OCI-M1 (cell line): ENCODE results near the gene CHRNA1.

Experiments
- DNase-seq: peaks from one replicate; lab custom pipeline; 2025; lab: John Stamatoyannopoulos, UW

The CHRNA1 gene

GRCh38 chr2:174781996-174782395, 17.7 kb upstream of the CHRNA1 start:
- DNase-seq, result no peak

- DNase-seq, result no peak
Measured at GRCh38 chr2:174781298-174781697, 17.0 kb upstream of the CHRNA1 start.

GRCh38 chr2:174780856-174781255, 16.6 kb upstream of the CHRNA1 start:
- DNase-seq, result no peak

- DNase-seq, result no peak
Measured at GRCh38 chr2:174780191-174780840, 16.0 kb upstream of the CHRNA1 start.

GRCh38 chr2:174779361-174779928, 15.2 kb upstream of the CHRNA1 start:
- no peak for DNase-seq

GRCh38 chr2:174778085-174778981, 14.1 kb upstream of the CHRNA1 start:
- no peak for DNase-seq

- DNase-seq, result no peak
Measured at GRCh38 chr2:174777347-174778084, 13.2 kb upstream of the CHRNA1 start.

GRCh38 chr2:174776675-174777074, 12.4 kb upstream of the CHRNA1 start:
- no peak for DNase-seq

GRCh38 chr2:174776223-174776622, 12.0 kb upstream of the CHRNA1 start:
- peak; percentile 14 for DNase-seq

GRCh38 chr2:174775571-174775980, 11.3 kb upstream of the CHRNA1 start:
- peak; percentile 12 for DNase-seq

GRCh38 chr2:174774886-174775285, 10.6 kb upstream of the CHRNA1 start:
- no peak for DNase-seq

GRCh38 chr2:174773215-174773614, 8.9 kb upstream of the CHRNA1 start:
- DNase-seq, result no peak

- DNase-seq, result no peak
Measured at GRCh38 chr2:174772472-174772801, 8.2 kb upstream of the CHRNA1 start.

- peak; percentile 82 for DNase-seq
Measured at GRCh38 chr2:174771631-174772471, 7.6 kb upstream of the CHRNA1 start.

- DNase-seq, result no peak
Measured at GRCh38 chr2:174771136-174771535, 6.9 kb upstream of the CHRNA1 start.

- no peak for DNase-seq
Measured at GRCh38 chr2:174768557-174768956, 4.3 kb upstream of the CHRNA1 start.

- DNase-seq, result no peak
Measured at GRCh38 chr2:174766271-174766670, 2.0 kb upstream of the CHRNA1 start.

GRCh38 chr2:174765576-174765975, 1.3 kb upstream of the CHRNA1 start:
- DNase-seq, result no peak

- no peak for DNase-seq
Measured at GRCh38 chr2:174763780-174764179, 492 bp downstream of the CHRNA1 start.

- no peak for DNase-seq
Measured at GRCh38 chr2:174762464-174762863, 1.8 kb downstream of the CHRNA1 start.

- no peak for DNase-seq
Measured at GRCh38 chr2:174761837-174762236, 2.4 kb downstream of the CHRNA1 start.
